ENCODE results near the gene AIM2.
"Not testable (repeated sequence)": the region's sequence is repeated elsewhere in the genome, so short reads cannot be mapped to it uniquely, and the experiment has no call there.

Gene AIM2

DNA sequence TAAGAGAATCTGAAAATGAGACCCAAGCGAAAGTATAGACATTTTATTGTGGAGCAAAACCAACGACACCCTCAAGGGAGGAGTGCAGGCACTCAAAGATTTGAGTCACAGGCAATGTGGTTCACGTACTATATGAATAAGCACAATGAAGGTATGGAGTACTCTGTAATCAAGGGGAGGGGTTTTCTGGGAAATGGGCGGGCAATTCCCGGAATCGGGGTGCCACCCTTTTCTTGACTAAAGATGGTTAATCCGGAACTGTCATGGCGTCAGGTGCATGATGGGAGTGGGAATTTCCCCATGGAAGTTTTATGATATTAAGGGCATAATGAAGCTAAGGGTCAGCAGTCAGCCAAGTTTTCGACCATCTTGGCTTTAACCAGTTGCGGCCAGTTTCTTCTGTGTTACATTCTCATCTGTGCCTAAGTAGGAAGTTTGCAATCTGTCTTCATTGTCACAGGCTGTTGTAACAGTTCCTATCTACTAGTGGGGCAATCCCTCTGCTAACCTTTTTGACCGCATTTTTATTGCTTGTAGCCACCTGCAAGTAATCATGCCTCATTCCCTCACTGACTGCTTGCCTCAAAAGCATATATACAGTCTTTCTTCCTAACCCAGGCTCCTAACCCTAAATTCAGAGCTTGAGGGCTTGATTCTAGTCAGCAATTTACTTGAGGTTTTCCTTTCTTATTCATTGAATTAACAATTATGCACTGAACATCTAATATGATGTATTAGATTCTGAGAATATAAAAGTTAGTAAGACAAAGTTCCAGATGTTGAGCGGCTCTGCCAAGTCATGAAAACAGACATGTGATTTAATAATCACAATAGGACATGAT lies 775 bp upstream of the AIM2 start:
- no peak for DNase-seq

DNA sequence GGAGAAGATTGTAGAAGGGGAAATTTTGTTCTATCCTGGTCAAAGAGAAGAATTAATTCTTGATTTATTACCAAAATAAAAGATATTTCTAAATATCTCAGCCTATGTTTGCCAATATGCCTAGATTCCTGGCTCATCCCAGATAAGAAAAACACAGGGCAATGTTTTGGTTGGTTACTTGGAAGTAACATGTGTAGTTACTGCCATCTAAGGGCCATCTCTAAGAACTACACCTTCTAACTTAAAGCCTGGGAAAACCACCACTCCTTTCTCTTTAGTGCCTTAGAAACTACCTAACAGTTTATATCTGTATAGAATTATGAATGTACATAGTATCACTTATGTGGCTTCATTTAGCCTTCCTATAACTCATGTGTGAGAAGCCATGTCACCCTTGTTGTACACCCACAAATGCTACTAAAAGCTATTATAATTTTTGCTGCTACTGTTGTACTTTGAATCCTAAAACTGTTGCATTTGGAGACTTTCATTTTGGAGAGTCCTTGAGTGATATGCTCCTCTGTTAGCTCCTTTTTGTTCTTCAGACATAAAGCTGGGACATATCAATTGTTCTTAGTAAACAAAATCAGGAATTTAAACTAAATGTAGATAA lies 4.5 kb downstream of the AIM2 start:
- DNase-seq, result no peak

DNA sequence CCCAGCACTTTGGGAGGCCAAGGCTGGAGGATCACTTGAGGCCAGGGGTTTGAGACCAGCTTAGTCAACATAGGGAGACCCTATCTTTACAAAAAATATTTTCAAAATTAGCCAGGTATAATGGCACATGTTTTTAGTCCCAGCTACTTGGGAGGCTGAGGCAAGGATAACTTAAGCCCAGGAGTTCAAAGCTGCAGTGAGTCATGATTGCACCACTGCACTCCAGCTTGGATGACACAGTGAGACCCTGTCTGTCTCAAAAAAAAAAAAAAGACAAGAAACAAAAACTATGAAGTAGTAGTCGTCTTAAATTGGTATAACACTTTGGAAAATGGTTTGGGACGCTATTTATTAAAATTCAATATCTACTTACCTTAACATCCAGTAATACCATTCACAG lies 7.7 kb downstream of the AIM2 start:
- DNase-seq, result no peak

DNA sequence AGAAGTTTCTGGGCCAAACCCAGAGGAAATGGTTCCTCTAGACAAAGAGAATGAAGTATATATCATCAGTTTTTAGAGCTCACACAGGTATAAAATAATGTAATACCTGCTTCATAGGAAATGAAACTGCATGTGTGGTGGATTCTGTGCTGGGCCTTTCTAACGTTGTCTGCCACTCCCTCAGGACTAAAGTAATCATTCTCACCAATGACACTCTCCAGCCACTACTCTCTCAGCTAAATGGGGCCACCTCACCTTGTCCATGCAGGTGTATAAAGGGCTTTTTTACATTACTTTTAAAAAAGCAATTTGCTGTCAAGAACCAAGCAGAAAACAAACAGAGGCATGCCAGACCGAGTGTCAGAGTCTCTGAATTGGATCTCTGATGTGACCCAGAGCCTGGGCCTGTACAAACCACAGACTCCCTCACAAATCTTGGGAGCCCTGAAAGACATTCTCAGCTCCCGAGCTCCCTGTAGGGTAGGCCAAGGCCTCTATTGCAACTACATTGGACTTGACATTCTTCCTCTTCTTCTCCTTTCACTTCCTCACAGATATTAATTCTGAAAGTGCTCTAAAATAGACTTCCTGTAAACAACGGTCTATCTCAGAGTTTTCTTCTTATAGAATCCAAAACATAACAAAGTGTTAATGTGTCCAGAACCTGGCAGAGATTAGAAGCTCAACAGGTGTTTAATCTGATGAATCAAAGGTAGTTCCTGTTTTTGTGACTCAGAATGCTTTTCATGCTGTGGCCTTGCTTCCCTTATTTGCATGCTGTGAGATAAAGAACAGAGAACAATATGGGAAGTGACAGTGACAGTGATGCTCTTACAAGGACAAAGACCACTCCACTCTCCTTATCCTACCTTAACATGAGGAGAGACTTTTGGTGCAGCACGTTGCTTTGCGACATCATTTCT lies 8.6 kb downstream of the AIM2 start:
- DNase-seq, result no peak

DNA sequence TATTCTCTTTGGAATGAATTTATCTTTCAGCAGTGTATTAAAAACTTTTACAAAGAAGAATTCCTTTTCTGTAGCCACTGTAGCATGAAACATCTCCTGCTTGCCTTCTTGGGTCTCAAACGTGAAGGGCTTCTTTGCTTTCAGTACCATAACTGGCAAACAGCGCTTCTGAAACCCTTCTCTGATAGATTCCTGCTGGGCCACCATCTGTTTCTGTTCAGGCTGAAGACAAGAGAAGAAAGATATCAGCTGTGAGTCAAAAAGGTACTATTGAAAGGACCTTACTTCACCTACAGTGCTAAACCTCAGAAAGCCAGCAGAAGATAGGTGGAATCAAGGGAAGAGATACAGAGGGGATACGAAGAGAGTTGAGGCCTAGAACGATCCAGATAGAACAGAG lies 10.5 kb downstream of the AIM2 start:
- DNase-seq, result no peak

DNA sequence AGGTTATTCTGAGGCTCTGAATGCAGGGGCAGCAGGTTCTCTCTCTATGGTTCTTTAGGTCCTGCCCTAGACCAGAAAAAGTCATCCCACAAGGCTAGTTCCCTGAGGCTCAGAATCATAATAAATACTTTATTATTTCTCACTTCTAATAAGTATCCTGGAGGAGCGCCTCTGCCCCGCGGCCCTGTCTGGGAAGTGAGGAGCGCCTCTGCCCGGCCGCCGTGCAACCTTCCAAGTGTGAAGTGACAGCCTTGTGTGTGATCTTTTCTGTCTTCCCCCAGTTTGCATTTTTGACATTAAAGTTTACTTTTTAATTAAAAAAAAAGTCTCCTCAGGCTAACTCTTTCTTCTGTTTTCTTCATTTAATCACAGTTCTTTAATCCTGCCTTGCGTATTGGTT lies 11.5 kb downstream of the AIM2 start:
- DNase-seq, result no peak

DNA sequence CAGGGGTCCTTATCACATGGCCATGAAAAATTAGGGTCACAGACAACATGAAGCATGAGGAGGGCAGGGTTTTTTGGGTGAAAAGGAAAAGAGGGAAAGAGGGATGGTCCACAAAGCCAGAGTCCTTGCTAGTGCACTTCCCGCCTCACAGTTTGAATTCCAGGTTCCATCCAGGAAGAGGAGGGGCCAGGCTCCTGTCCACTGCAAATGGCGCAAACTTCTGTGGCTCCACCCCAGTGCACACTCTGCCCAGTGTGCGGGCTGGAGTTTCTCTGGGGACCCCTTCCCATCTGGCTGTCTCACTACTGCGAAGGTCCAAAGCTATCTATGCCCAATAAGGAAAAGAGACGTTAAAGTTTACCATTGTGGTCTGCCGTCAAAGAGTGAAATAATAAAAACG lies 17.8 kb downstream of the AIM2 start:
- DNase-seq, result no peak

DNA sequence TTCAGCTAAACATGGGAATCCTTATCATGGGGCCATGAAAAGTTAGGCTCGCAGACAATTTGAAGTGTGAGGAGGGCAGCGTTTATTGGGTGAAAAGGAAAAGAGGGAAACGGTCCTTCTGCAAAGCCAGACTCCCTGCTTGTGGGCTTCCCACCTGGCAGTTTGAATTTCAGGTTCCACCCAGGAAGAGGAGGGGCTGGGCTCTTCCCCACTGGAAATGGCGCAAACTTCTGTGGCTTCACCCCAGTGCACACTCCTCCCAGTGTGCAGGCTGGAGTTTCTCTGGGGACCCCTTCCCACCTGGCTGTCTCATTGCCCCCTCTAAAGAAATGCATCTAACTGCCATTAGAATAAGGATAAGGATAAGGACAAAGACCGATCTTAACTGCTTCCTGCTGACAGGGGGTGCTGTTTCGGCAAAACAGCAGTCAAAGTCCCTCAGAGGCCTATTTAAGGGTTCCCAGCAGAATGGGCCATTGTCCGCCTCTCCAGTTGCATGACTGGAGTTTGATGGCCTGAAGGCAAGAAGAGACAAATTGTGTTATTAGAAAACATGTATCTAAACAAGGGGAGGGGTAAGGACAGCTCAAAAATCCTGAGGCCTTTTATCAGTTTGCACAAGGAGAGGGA lies 20.4 kb downstream of the AIM2 start:
- no peak for DNase-seq

DNA sequence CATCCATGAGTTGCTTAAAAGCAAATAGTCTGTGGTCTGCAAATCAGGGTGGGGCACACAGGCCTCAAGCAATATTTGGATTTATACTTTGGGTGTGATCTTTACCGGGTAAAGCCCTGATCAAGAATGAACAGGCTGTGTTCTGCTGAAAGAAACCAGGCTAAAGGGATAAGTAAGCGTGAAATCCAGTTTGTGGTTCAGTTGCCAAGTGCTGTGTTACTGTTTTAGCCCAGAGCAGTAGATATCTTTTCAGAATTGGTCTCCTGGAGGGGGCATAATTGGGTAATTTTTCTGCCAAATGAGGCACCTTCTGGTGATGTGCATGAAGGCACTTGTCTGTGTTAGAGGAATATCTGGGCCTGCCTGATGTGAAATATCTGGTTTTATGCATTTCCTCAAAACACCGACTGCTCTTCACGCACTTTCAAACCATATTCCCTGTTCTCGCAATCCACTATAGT lies 21.4 kb downstream of the AIM2 start:
- DNase-seq, result no peak

DNA sequence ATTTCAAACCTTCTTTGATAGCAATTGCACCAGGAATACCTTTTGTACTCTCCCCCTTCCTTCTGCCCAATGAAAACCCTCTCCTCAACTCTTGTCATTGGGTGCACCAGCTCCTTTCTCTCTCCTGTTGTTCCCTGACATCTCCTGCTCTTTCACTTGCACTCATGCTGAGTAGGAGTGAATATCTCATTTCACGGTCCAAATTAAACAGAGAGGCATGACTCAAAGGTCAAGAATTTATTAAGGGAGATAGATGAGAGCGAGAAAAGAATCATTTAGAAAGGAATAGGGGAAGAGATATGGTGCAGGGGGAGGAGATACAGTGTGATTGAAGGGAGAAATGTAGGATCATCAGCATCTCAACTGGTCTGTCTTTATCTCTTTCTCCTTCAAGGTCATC lies 22.1 kb downstream of the AIM2 start:
- DNase-seq, result no peak

DNA sequence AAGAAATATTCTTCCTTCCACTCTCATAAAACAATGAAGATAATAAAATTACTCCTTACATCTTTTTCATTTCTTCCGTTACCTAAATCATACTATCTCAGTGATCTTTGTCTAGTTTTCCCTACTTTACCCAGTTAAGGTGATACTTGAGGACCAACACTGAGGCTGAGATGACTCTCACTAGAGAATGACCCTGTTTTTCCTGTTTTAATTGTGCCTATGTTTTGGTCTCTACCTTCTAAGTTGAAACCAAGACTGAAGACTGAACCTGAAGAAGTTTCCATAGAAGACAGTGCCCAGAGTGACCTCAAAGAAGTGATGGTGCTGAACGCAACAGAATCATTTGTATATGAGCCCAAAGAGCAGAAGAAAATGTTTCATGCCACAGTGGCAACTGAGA lies 25.1 kb downstream of the AIM2 start:
- DNase-seq, result no peak

DNA sequence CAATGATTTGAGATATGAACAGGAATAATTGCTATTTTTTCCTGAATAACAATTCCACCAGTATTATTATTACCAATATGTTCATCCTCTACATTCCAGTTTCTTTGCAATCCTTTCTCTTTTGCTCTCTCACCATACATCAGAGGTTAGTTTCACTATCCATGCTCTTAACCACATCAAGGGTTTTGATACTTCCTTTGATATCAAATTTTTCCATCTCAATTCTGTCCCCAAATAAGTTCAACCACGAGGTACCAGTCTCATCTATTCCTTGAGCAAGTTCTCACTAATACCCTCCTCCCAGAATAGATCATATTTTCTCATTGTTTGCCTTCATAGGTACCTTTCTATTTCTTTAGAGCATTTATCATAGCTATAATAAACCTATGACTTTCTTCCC lies 30.1 kb downstream of the AIM2 start:
- DNase-seq, result not testable (repeated sequence)

DNA sequence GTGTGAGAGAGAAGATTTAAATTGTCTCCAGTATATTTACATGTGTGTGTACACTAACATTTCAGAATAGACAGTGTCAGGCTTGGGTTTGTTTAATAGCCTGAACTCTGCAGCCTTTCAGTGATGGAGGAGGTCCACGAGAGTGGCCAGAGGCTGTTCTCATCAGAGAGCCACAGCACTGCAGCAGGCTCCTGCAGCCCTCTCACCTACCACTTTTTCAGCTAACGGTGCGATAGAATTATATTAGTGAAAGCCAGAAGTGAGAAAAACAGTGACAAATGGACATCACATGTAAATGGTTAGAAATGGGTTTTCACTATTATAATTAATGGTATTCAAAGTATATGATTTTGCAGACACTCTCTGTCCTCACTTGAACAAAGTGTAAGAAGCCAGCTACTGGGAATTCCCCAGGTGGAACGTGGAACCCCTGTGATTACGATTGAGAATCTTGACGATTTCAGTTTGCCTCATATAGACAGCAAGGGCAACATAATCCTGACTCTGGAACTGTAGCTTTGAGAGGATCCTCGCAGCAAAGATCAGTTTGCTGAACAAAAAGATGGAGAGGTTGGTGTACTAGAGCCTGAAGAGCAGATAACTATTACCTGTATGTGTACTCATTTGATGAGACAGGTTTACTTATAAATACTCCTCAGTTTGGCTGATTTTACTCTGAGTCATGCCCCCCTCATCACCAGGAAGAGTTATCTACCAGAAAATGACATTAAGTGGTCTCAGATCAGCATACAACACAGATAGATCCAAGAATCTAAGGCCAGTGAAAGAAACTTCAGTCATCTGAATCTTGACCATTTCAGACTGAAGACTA lies 35.5 kb downstream of the AIM2 start:
- DNase-seq, result no peak

DNA sequence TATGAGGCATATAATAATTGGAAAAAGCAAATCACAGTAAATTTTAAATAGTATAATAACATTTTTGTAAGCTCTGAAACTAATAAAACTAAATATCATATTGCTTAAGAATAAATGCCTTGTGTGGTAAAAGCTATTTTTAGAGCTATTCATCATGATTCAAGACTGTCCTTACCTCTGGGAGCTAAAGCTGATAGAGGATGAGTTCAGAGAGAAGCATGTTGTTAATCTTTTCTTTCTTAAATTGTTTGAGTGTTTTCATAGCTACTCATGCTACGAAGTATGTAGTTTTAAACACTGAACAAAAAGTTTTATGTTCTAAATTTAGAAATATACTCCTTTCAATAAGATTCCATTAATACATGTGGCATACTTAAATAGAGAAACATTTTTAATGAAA lies 36.4 kb downstream of the AIM2 start:
- no peak for DNase-seq

DNA sequence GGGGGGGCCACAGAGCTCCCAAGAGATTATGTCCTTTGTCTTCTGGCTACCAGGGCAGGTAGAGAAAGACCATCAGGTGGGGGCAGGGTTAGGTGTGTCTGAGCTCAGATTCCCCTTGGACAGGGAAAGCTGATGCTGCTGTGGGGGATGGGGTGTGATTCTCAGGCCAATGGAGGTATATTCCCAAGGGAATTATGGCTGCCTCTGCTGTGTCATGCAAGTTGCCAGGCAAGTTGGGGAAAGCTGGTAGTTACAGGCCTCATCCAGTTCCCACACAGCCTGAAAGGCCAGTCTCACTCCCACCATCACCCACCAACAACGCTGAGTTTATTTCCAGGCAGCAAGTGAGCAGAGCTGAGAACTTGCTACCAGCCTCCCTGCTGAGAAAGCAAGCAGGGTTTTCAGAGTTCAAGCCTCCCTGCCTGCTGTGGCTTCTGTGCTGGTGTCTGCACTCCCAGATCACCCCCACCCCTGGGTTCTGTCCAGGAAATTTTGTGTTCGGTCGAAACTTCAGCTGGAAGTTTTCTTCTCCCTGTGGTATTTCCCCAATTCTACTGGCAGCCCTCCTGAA lies 45.6 kb downstream of the AIM2 start:
- no peak for DNase-seq

DNA sequence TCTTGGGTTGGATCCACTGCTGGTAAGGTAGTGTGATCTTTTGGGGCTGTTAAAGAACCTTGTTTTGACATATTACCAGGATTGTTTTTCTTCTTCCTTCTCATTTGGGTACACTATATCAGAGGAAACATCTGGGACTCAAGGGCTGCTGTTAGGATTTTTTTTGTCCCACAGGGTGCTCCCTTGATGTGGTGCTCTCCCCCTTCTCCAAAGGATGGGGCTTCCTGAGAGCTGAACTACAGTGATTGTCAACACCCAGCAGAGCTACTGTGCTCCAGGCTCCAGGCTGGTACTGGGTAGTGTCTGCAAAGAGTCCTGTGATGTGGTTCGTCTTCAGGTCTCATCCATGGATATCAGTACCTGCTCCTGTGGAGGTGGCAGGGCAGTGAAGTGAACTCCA lies 46.3 kb downstream of the AIM2 start:
- no peak for DNase-seq

DNA sequence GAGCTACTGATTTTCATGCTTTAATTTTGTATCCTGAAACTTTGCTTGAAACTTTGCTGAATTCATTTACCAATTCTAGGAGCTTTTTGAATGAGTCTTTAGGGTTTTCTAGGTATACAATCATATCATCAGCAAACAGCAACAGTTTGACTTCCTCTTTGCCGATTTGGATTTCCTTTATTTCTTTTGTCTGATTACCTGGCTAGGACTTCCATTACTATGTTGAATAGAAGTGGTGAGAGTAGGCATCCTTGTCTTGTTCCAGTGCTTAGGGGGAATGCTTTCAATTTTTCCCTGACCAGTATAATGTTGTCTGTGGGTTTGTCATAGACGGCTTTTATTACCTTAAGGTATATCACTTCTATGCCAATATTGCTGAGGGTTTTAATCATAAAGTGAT lies 49.7 kb downstream of the AIM2 start:
- DNase-seq, result not testable (repeated sequence)

DNA sequence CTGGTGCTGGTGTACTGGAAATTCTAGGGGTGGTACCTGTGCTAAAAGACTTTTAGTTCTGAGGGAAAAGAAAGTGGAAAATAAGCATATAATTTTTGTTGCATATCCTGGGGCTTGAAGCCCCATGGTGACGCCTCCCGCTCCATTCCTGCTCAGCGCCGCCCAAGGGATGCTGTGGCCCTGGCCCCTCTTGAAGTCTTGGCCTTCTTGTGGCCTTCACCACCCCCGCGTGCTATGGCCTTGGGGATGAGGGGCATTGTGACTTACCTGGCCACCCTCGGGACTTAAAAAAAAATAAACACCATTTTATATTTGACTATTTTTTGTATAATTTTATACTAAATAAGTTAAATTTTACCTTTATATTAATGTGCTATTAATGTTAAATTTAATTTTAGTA lies 51.5 kb downstream of the AIM2 start:
- no peak for DNase-seq

DNA sequence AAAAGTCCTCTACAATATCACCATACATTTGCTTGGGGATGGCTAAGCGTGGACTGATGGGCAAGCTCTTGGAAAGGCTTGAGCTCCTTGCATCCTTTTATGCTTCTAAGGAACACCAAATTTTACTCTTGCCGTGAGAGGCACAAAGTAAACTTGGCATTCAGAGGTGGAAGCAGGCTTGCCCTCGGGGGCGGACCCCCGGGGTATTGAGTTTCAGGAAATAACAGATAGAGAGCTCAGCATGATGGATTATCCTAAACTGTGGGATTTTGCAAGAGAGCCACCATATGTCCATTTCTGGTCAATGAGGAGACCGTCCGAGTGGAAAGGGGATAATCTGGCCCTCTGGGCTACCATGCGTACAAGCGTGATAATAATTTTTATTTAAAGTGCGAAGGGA lies 52.8 kb downstream of the AIM2 start:
- no peak for DNase-seq

DNA sequence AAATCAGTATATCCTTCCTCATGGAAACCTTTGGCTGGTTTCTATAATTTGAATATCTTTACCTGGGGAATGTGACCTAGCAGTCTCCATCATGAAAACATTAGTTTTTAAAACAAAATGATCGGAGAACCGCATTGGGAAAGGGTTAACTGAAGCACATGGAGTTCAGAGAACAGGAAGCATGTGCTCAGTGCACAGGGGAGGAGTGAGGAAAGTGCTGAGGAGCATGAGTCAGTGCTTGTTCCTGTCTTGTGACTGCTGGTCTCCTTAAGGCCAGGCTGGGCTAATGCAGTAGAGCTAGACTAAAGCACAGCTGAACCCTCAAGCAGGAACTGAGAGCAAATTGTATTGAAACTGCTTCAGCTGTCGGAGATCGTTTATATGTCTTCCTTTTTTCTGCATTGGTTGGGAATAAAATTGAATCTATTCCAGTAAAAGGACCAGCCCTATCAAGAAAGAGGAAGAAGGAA lies 61.1 kb downstream of the AIM2 start:
- DNase-seq, result no peak

DNA sequence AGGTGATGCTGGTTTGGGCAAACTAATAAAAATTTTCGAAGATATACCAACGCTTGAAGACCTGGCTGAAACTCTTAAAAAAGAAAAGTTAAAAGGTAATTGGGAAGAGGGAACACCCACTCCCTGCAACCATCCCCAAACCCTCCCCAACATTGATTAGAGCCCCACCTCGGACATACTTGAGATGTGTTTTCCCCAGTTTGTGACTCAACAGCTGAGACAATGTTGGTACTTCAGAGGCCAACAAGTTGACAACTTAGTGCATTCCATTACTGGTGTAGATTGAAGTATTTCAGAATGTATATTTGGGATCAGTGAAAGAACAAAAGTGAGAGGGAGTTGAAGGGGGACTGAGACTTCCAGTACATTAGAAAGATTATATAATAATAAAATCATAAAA lies 61.7 kb downstream of the AIM2 start:
- DNase-seq, result no peak
